K562 (cell line): Measurements from ENCODE around the gene MBOAT2. TPM values are rescaled to one million over a fixed set of nuclear protein-coding genes. Genes with fewer than 3 reads are reported as not detected.

Experiments used
- ATAC-seq: fragments of 200-7000 bp; cut with Tn5 transposase; 3 replicates; pipeline ENCODE4 v1.9.1; 2020; ENCODE audit warnings: moderate library complexity
- BruUV-seq: library from RNA; stranded (reverse); fragments of 400-500 nt; replicated peaks from 2 replicates; lab custom pipeline; 2021; lab: Mats Ljungman, UMichigan
- CTCF ChIA-PET: fragments of 300-600 bp; formaldehyde crosslinking; extraction: SDS; loops from one replicate; lab custom pipeline; 2021; ENCODE audit warnings: low intra/inter-chr PET ratio; lab: Yijun Ruan, JAX
- POLR2A ChIA-PET: fragments of 300-600, 350-650 bp; sonication (Branson Sonifier 250); formaldehyde crosslinking; extraction: SDS; loops from one replicate; lab custom pipeline; 2021; ENCODE audit warnings: antibody characterized with exemption, inconsistent platforms; lab: Yijun Ruan, JAX
- DNase-seq, 4 experiments: peaks; one replicate each; pipeline versions ENCODE4 v3.0.0 to v3.0.0-alpha.2; 2011 to 2018; ENCODE audit warnings: low spot score in 3 of 4, mixed read lengths in 3 of 4; ENCODE audit errors: extremely low read depth in 1 of 4
- FAIRE-seq: peaks from 2 replicates; lab custom pipeline; 2011; peaks lifted over from hg19 to GRCh38; lab: Jason Lieb, UNC
- H2AFZ ChIP-seq: 2 replicates; pipeline ENCODE4 v1.6.0; 2011; ENCODE audit warnings: low read depth, low read length, control low read depth, inconsistent platforms
- H3K27ac ChIP-seq: fragments of 200-600 bp; 3 replicates; pipeline ENCODE4 v1.8.0; 2011; ENCODE audit warnings: low read depth, mild to moderate bottlenecking, control low read depth, inconsistent platforms, low read length, moderate library complexity, mixed read lengths; ENCODE audit errors: extremely low read depth
- H3K27me3 ChIP-seq, 2 experiments: fragments of 300-600 bp in 1 of 2; 2 replicates in 1 of 2; 3 replicates in 1 of 2; pipeline versions ENCODE4 v1.6.0 to v1.8.0; 2011; ENCODE audit warnings: inconsistent platforms in 2 of 2, low read length in 2 of 2, mild to moderate bottlenecking in 1 of 2, mixed read lengths in 1 of 2, moderate library complexity in 1 of 2; ENCODE audit not compliant: control insufficient read depth in 2 of 2, insufficient read depth in 2 of 2
- H3K36me3 ChIP-seq: fragments of 300-600 bp; 3 replicates; pipeline ENCODE4 v1.8.0; 2011; ENCODE audit warnings: mild to moderate bottlenecking, low read length, inconsistent platforms; ENCODE audit not compliant: control insufficient read depth, insufficient read depth
- H3K4me1 ChIP-seq, 2 experiments: fragments of 200-600 bp in 1 of 2; replicated peaks in 1 of 2; 2 replicates in 1 of 2; 3 replicates in 1 of 2; pipeline versions ENCODE4 v1.5.1 to v1.8.0; 2011; ENCODE audit warnings: inconsistent platforms in 2 of 2, low read length in 2 of 2, mild to moderate bottlenecking in 1 of 2, mixed read lengths in 1 of 2, moderate library complexity in 1 of 2; ENCODE audit not compliant: control insufficient read depth in 2 of 2, insufficient read depth in 2 of 2
- H3K4me2 ChIP-seq: 2 replicates; pipeline ENCODE4 v1.6.1; 2011; ENCODE audit warnings: low read length, control low read depth, inconsistent platforms, mixed read lengths; ENCODE audit not compliant: insufficient read depth
- H3K4me3 ChIP-seq: fragments of 200-600 bp; sonication (generic), shearing (Covaris generic); 2 replicates; pipeline ENCODE4 v1.5.1; 2016; ENCODE audit warnings: control low read depth, inconsistent platforms
- H3K79me2 ChIP-seq: fragments of 200-600 bp; 3 replicates; pipeline ENCODE4 v1.8.0; 2011; ENCODE audit warnings: low read length, inconsistent platforms; ENCODE audit not compliant: control insufficient read depth, insufficient read depth
- H3K9ac ChIP-seq, 2 experiments: 2 replicates each; pipeline versions ENCODE4 v1.6.0 to v1.6.1; 2011; ENCODE audit warnings: low read depth in 2 of 2, low read length in 2 of 2, control low read depth in 1 of 2, inconsistent platforms in 1 of 2, mild to moderate bottlenecking in 1 of 2, mixed read lengths in 1 of 2; ENCODE audit not compliant: insufficient read depth in 1 of 2
- H3K9me1 ChIP-seq: one replicate; pipeline ENCODE4 v1.6.0; 2011; ENCODE audit warnings: inconsistent platforms, mild to moderate bottlenecking, low read length, moderate library complexity; ENCODE audit not compliant: control insufficient read depth, insufficient read depth
- H3K9me3 ChIP-seq: replicated peaks from 2 replicates; pipeline ENCODE4 v1.5.1; 2011; ENCODE audit warnings: low read depth, low read length, inconsistent platforms; ENCODE audit not compliant: control insufficient read depth, insufficient read depth
- H4K20me1 ChIP-seq: replicated peaks from 2 replicates; pipeline ENCODE4 v1.6.1; 2011; ENCODE audit warnings: low read length, inconsistent platforms, mixed read lengths; ENCODE audit not compliant: control insufficient read depth, insufficient read depth
- ARNT ChIP-seq, 2 experiments: fragments of 450-650 bp; IDR thresholded peaks; 2 replicates each; pipeline ENCODE4 v1.6.1; 2016; ENCODE audit warnings: mild to moderate bottlenecking in 1 of 2
- CCNT2 ChIP-seq: IDR thresholded peaks from 2 replicates; pipeline ENCODE4 v1.6.1; 2011; ENCODE audit warnings: borderline replicate concordance, low read depth, mild to moderate bottlenecking, moderate library complexity, mixed read lengths, low read length; ENCODE audit not compliant: insufficient read length; ENCODE audit errors: extremely low read depth
- FOXM1 ChIP-seq, 2 experiments: fragments of 450-650 bp in 1 of 2; sonication (generic) in 1 of 2; formaldehyde crosslinking in 1 of 2; IDR thresholded peaks; 2 replicates each; pipeline versions ENCODE4 v1.6.1 to v1.9.0; 2017 to 2022; ENCODE audit warnings: low read depth in 2 of 2, mild to moderate bottlenecking in 2 of 2, missing genetic modification reagents in 1 of 2, moderate library complexity in 1 of 2
- MTA3 ChIP-seq: fragments of 450-650 bp; formaldehyde crosslinking; IDR thresholded peaks from 2 replicates; pipeline ENCODE4 v1.6.1; 2017; ENCODE audit warnings: mild to moderate bottlenecking, borderline replicate concordance
- RBBP5 ChIP-seq: fragments of 200-600 bp; sonication (generic); IDR thresholded peaks from 2 replicates; pipeline ENCODE4 v1.6.1; 2012; ENCODE audit warnings: borderline replicate concordance, mild to moderate bottlenecking, low read length, control low read depth, inconsistent platforms; ENCODE audit not compliant: insufficient read depth, poor library complexity, severe bottlenecking
- SMAD3 ChIP-seq: fragments of 450-650 bp; formaldehyde crosslinking; conservative IDR thresholded peaks from 2 replicates; pipeline ENCODE4 v1.4.0; 2020; ENCODE audit warnings: mild to moderate bottlenecking
- YY1 ChIP-seq, 3 experiments: IDR thresholded peaks; 2 replicates each; pipeline ENCODE4 v1.6.1; 2011; ENCODE audit warnings: low read length in 2 of 3, mild to moderate bottlenecking in 2 of 3, moderate library complexity in 2 of 3, borderline replicate concordance in 1 of 3, control low read depth in 1 of 3, low read depth in 1 of 3; ENCODE audit not compliant: insufficient read depth in 3 of 3, insufficient replicate concordance in 2 of 3, control insufficient read depth in 1 of 3, insufficient read length in 1 of 3; ENCODE audit errors: extremely low read depth in 1 of 3
- WGBS: fragments of 100-300 bp; shearing (Covaris generic); methylation state at CpG from one replicate; pipeline ENCODE4 v1.1.6; 2016; ENCODE audit warnings: low coverage, mixed read lengths; ENCODE audit not compliant: insufficient coverage; ENCODE audit errors: missing lambda C conversion rate; 5-methylcytosine and 5-hydroxymethylcytosine counted together
- in situ Hi-C: fragments of 300-500 bp; cut with MboI; formaldehyde crosslinking; loops from 4 replicates; pipeline ENCODE4 v1.15.0; 2018; ENCODE audit warnings: inconsistent platforms, mixed read lengths
- intact Hi-C: fragments of 100-400 bp; cut with micrococcal nuclease; formaldehyde crosslinking; loops from 2 replicates; pipeline ENCODE4 v1.14.2; 2022
- polyA plus RNA-seq, 8 experiments: library from polyadenylated mRNA; depleted of rRNA in 4 of 8; stranded (reverse) in 5 of 8; unstranded in 3 of 8; fragments of >200 nt; fragmentation: Nextera tagmentation in 2 of 8; fragmentation: Illumina TruSeq in 1 of 8; extraction: Ambion mirVana in 2 of 8; extraction: Trizol in 1 of 8; gene quantifications; 2 replicates each; pipeline versions ENCODE4 v1.2.1 to v1.2.3, GENCODE V29; 2011 to 2014; ENCODE audit warnings: inconsistent platforms in 1 of 8, missing spikeins in 1 of 8
- total RNA-seq, 7 experiments: library from RNA; depleted of rRNA in 6 of 7; stranded (reverse); fragments of >200 nt in 6 of 7; fragmentation: Illumina TruSeq in 2 of 7; extraction: Trizol in 2 of 7; gene quantifications; 2 replicates each; pipeline versions ENCODE4 v1.2.1 to v1.2.3, GENCODE V29; 2011 to 2021; ENCODE audit warnings: low replicate concordance in 1 of 7
- TF ChIP-seq, protein P1 (sequence below), 2 experiments: fragments of 450-650 bp in 1 of 2; sonication (generic) in 1 of 2; formaldehyde crosslinking in 1 of 2; IDR thresholded peaks; 2 replicates each; pipeline versions ENCODE4 v1.7.1 to v1.9.0; 2016 to 2022; ENCODE audit warnings: inconsistent platforms in 1 of 2, mild to moderate bottlenecking in 1 of 2, missing genetic modification reagents in 1 of 2

The MBOAT2 gene
- total and polyA plus RNA-seq, 9 of the 15 experiments (the other 6 are each of a cell fraction or from before 2014, with no cell fraction given), result 8.4 to 122 (median 27.6) TPM

GRCh38 chr2:8989536-8990079 lies 13.9 kb downstream of the MBOAT2 start:
- Histone ChIP-seq H3K36me3 (no peaks in the 10 kb centered on the region; the same call in 2 of the 3 replicates), H3K9me1 (no peaks in the 10 kb centered on the region), H3K4me1 (peaks cover 3 to 31% of the 10 kb centered on the region in 2 experiments; a peak in 4 of 5 replicates), H2AFZ (no peak overlapping the region; the same call in 1 of the 2 replicates), H3K9ac (no peak overlapping the region), H3K4me3 (no peak overlapping the region), H4K20me1 (no peaks in the 10 kb centered on the region; the same call in 1 of the 2 replicates), H3K9me3 (no peaks in the 10 kb centered on the region), H3K27me3 (no peaks in the 10 kb centered on the region), H3K79me2 (peaks cover 99% of the 10 kb centered on the region), H3K27ac (peak overlapping the region; percentile 19; the same call in 2 of the 3 replicates), H3K4me2 (peak overlapping the region; percentile 29; the same call in 1 of the 2 replicates)
- CTCF ChIA-PET, result no interaction called here
- in situ Hi-C loops, result no loop called here
- 19% methylated on average over 5 of the region's 5 CpGs for WGBS
- DNase-seq, result peak in 1 of 4 experiments; percentile 21
- POLR2A ChIA-PET, result interaction anchor here (1.0 to 2.1 kb wide), 4 partner anchors 9 to 12 kb away, joined by 3 to 7 read pairs (median 4); no protein-coding TSS in a partner anchor
- no peak for TF ChIP-seq SMAD3 (CRISPR knock-in tag)
- 0 out of 2 replicates have a peak, but pooled peaks have one; percentile 12 for TF ChIP-seq MTA3
- TF ChIP-seq, protein P1, sequence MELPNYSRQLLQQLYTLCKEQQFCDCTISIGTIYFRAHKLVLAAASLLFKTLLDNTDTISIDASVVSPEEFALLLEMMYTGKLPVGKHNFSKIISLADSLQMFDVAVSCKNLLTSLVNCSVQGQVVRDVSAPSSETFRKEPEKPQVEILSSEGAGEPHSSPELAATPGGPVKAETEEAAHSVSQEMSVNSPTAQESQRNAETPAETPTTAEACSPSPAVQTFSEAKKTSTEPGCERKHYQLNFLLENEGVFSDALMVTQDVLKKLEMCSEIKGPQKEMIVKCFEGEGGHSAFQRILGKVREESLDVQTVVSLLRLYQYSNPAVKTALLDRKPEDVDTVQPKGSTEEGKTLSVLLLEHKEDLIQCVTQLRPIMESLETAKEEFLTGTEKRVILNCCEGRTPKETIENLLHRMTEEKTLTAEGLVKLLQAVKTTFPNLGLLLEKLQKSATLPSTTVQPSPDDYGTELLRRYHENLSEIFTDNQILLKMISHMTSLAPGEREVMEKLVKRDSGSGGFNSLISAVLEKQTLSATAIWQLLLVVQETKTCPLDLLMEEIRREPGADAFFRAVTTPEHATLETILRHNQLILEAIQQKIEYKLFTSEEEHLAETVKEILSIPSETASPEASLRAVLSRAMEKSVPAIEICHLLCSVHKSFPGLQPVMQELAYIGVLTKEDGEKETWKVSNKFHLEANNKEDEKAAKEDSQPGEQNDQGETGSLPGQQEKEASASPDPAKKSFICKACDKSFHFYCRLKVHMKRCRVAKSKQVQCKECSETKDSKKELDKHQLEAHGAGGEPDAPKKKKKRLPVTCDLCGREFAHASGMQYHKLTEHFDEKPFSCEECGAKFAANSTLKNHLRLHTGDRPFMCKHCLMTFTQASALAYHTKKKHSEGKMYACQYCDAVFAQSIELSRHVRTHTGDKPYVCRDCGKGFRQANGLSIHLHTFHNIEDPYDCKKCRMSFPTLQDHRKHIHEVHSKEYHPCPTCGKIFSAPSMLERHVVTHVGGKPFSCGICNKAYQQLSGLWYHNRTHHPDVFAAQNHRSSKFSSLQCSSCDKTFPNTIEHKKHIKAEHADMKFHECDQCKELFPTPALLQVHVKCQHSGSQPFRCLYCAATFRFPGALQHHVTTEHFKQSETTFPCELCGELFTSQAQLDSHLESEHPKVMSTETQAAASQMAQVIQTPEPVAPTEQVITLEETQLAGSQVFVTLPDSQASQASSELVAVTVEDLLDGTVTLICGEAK (IDR thresholded peaks at IDR 0.05), result peak; percentile 95
- TF ChIP-seq, protein P1 (CRISPR knock-in tag; IDR thresholded peaks at IDR 0.05), result peak; percentile 89
- TF ChIP-seq CCNT2, result no peak
- peak; percentile 30; the same call in 1 of the 2 replicates for TF ChIP-seq FOXM1 (IDR thresholded peaks at IDR 0.05; ENCODE audit: low read depth)
- TF ChIP-seq FOXM1 (CRISPR knock-in tag; IDR thresholded peaks at IDR 0.05; ENCODE audit: low read depth), result no peak
- TF ChIP-seq RBBP5, result peak; percentile 29
- TF ChIP-seq YY1 (IDR thresholded peaks at IDR 0.05; ENCODE audit: borderline replicate concordance in 1 of 3, control insufficient read depth in 1 of 3, extremely low read depth in 1 of 3, insufficient read depth in 3 of 3, insufficient read length in 1 of 3, insufficient replicate concordance in 2 of 3, low read depth in 1 of 3, low read length in 2 of 3), result peak in 1 of 3 experiments; percentile 69
- TF ChIP-seq ARNT (IDR thresholded peaks at IDR 0.05), result peak in 1 of 2 experiments; percentile 91; a peak in 2 of 4 replicates
- FAIRE-seq, result no peak
- BruUV-seq, result no TSS peak
- intact Hi-C loops, result loop anchor here (5.0 kb wide), 3 partner anchors 97 to 297 kb away; no protein-coding TSS in a partner anchor
- no peak for ATAC-seq
